ENCODE results near the gene ZNF488.

The ZNF488 gene

GRCh38 chr10:47358457-47358856, 25.6 kb downstream of the ZNF488 start:
- Histone ChIP-seq H3K27me3 (ENCODE audit: control insufficient read depth, low read length) (no peaks in the 10 kb centered on the region), H3K36me3 (ENCODE audit: control insufficient read depth, low read length) (no peaks in the 10 kb centered on the region), H3K9me2 (replicated peaks; ENCODE audit: control insufficient read depth, low read length) (no peaks in the 10 kb centered on the region), H4K20me1 (ENCODE audit: control insufficient read depth, insufficient read depth, low read depth, low read length) (no peaks in the 10 kb centered on the region), H3K4me3 (ENCODE audit: low read length) (no peak overlapping the region), H3K4me2 (ENCODE audit: low read length) (no peak overlapping the region), H3K9me3 (ENCODE audit: control insufficient read depth, insufficient read depth, low read length) (no peaks in the 10 kb centered on the region), H3F3A (ENCODE audit: control insufficient read depth, insufficient read depth) (no peaks in the 10 kb centered on the region), H3K79me2 (ENCODE audit: control insufficient read depth, low read length) (no peaks in the 10 kb centered on the region), H3K4me1 (ENCODE audit: control insufficient read depth, low read length) (no peaks in the 10 kb centered on the region), H3K27ac (ENCODE audit: low read depth, low read length) (no peak overlapping the region)
- no peak for TF ChIP-seq EZH2phosphoT487 (IDR thresholded peaks at IDR 0.05; ENCODE audit: borderline replicate concordance, low read length)
- TF ChIP-seq, protein P1, sequence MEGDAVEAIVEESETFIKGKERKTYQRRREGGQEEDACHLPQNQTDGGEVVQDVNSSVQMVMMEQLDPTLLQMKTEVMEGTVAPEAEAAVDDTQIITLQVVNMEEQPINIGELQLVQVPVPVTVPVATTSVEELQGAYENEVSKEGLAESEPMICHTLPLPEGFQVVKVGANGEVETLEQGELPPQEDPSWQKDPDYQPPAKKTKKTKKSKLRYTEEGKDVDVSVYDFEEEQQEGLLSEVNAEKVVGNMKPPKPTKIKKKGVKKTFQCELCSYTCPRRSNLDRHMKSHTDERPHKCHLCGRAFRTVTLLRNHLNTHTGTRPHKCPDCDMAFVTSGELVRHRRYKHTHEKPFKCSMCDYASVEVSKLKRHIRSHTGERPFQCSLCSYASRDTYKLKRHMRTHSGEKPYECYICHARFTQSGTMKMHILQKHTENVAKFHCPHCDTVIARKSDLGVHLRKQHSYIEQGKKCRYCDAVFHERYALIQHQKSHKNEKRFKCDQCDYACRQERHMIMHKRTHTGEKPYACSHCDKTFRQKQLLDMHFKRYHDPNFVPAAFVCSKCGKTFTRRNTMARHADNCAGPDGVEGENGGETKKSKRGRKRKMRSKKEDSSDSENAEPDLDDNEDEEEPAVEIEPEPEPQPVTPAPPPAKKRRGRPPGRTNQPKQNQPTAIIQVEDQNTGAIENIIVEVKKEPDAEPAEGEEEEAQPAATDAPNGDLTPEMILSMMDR (IDR thresholded peaks at IDR 0.05; ENCODE audit: low read depth, low read length, poor library complexity, severe bottlenecking) = no peak

DNA sequence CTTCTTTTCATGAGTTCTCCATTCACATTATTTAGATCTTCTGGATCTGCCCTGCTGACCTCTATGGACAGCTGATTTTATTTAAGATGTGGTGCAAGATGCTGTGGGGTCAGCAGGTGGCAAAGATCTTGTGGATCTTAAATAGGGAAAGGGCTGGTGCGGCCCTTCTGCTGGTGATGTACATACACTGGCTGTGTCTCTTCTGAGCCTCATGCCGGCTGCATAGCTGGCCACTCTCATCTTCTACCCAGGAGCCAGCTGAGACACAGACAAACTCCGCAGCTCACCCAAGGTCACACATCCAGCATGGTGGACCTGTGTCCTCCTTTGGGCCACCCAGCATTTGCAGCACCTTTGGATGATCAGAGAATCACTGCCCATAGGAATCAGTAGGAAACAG, 26.2 kb downstream of the ZNF488 start:
- Histone ChIP-seq H3K4me3 (ENCODE audit: low read length) (no peak overlapping the region), H3K4me1 (ENCODE audit: control insufficient read depth, low read length) (no peaks in the 10 kb centered on the region), H3K79me2 (ENCODE audit: control insufficient read depth, low read length) (no peaks in the 10 kb centered on the region), H3K27ac (ENCODE audit: low read depth, low read length) (no peak overlapping the region), H3K36me3 (ENCODE audit: control insufficient read depth, low read length) (no peaks in the 10 kb centered on the region), H3K9me3 (ENCODE audit: control insufficient read depth, insufficient read depth, low read length) (no peaks in the 10 kb centered on the region), H3K9me2 (replicated peaks; ENCODE audit: control insufficient read depth, low read length) (no peaks in the 10 kb centered on the region), H3F3A (ENCODE audit: control insufficient read depth, insufficient read depth) (no peaks in the 10 kb centered on the region), H3K4me2 (ENCODE audit: low read length) (no peak overlapping the region), H3K27me3 (ENCODE audit: control insufficient read depth, low read length) (no peaks in the 10 kb centered on the region), H4K20me1 (ENCODE audit: control insufficient read depth, insufficient read depth, low read depth, low read length) (no peaks in the 10 kb centered on the region)
- TF ChIP-seq EZH2phosphoT487 (IDR thresholded peaks at IDR 0.05; ENCODE audit: borderline replicate concordance, low read length) = no peak
- TF ChIP-seq, protein P1 (IDR thresholded peaks at IDR 0.05; ENCODE audit: low read depth, low read length, poor library complexity, severe bottlenecking) = no peak

- no peak overlapping the region for H3K4me3 ChIP-seq (ENCODE audit: low read length)
- TF ChIP-seq EZH2phosphoT487 (IDR thresholded peaks at IDR 0.05; ENCODE audit: borderline replicate concordance, low read length) = no peak
- TF ChIP-seq, protein P1 (IDR thresholded peaks at IDR 0.05; ENCODE audit: low read depth, low read length, poor library complexity, severe bottlenecking) = no peak
These were observed 26.9 kb downstream of the ZNF488 start for GRCh38 chr10:47357131-47357582.

More at GRCh38 chr10:47357131-47357582, 26.9 kb downstream of the ZNF488 start:
- H3K27ac ChIP-seq (ENCODE audit: low read depth, low read length) = no peak overlapping the region
- no peaks in the 10 kb centered on the region for H3K9me2 ChIP-seq (replicated peaks; ENCODE audit: control insufficient read depth, low read length)
- H4K20me1 ChIP-seq (ENCODE audit: control insufficient read depth, insufficient read depth, low read depth, low read length) = no peaks in the 10 kb centered on the region
- H3K4me2 ChIP-seq (ENCODE audit: low read length) = no peak overlapping the region
- no peaks in the 10 kb centered on the region for H3K36me3 ChIP-seq (ENCODE audit: control insufficient read depth, low read length)
- no peaks in the 10 kb centered on the region for H3F3A ChIP-seq (ENCODE audit: control insufficient read depth, insufficient read depth)
- H3K79me2 ChIP-seq (ENCODE audit: control insufficient read depth, low read length) = no peaks in the 10 kb centered on the region
- H3K27me3 ChIP-seq (ENCODE audit: control insufficient read depth, low read length) = no peaks in the 10 kb centered on the region
- H3K4me1 ChIP-seq (ENCODE audit: control insufficient read depth, low read length) = no peaks in the 10 kb centered on the region
- H3K9me3 ChIP-seq (ENCODE audit: control insufficient read depth, insufficient read depth, low read length) = no peaks in the 10 kb centered on the region
